Common myeloid progenitor, CD34-positive (primary cell): ENCODE measurements around the gene NFATC2IP.
"Not testable (repeated sequence)": the region's sequence is repeated elsewhere in the genome, so short reads cannot be mapped to it uniquely, and the experiment has no call there.

ENCODE experiments used
- CTCF ChIA-PET: fragments of 350-600 bp; sonication (Branson Sonifier 250); formaldehyde crosslinking; loops from one replicate; lab custom pipeline; 2021; ENCODE audit warnings: antibody characterized with exemption; lab: Charles Lee
- POLR2A ChIA-PET: fragments of 350-600 bp; sonication (Branson Sonifier 250); formaldehyde crosslinking; loops from one replicate; lab custom pipeline; 2021; ENCODE audit warnings: antibody characterized with exemption; lab: Charles Lee
- DNase-seq, 3 donors: peaks; one replicate each; pipeline versions ENCODE4 v3.0.0 to v3.0.0-alpha.2; 2013
- H3K27ac ChIP-seq, 2 experiments: 1 replicate in 1 of 2; 2 replicates in 1 of 2; pipeline ENCODE4 v1.7.0; 2013; ENCODE audit warnings: inconsistent platforms in 2 of 2, low read length in 2 of 2, mild to moderate bottlenecking in 2 of 2, low read depth in 1 of 2, moderate library complexity in 1 of 2; ENCODE audit not compliant: severe bottlenecking in 2 of 2, insufficient read depth in 1 of 2, poor library complexity in 1 of 2
- H3K27me3 ChIP-seq, 5 experiments: replicated peaks in 2 of 5; 1 replicate in 3 of 5; 2 replicates in 2 of 5; pipeline versions ENCODE4 v1.6.1 to v1.7.0; 2013; ENCODE audit warnings: low read length in 4 of 5, mild to moderate bottlenecking in 2 of 5, moderate library complexity in 2 of 5, inconsistent platforms in 1 of 5; ENCODE audit not compliant: insufficient read depth in 5 of 5, control insufficient read depth in 4 of 5
- H3K36me3 ChIP-seq, 4 experiments: 1 replicate in 2 of 4; 2 replicates in 2 of 4; pipeline versions ENCODE4 v1.6.1 to v1.7.0; 2013; ENCODE audit warnings: low read length in 3 of 4, control low read depth in 1 of 4, mild to moderate bottlenecking in 1 of 4; ENCODE audit not compliant: control insufficient read depth in 4 of 4, insufficient read depth in 4 of 4
- H3K4me1 ChIP-seq, 4 experiments: 1 replicate in 3 of 4; 2 replicates in 1 of 4; pipeline versions ENCODE4 v1.6.1 to v1.7.1; 2013; ENCODE audit warnings: low read length in 3 of 4, mild to moderate bottlenecking in 3 of 4, control low read depth in 1 of 4, inconsistent platforms in 1 of 4, moderate library complexity in 1 of 4; ENCODE audit not compliant: control insufficient read depth in 4 of 4, insufficient read depth in 4 of 4; ENCODE audit errors: control extremely low read depth in 1 of 4
- H3K4me3 ChIP-seq, 7 experiments: 1 replicate in 4 of 7; 2 replicates in 3 of 7; pipeline versions ENCODE4 v1.5.1 to v1.7.0; 2013; ENCODE audit warnings: mild to moderate bottlenecking in 7 of 7, low read length in 6 of 7, moderate library complexity in 6 of 7, inconsistent platforms in 2 of 7, low read depth in 2 of 7, control low read depth in 1 of 7; ENCODE audit not compliant: insufficient read depth in 4 of 7, control insufficient read depth in 1 of 7; ENCODE audit errors: extremely low read depth in 1 of 7
- H3K9me3 ChIP-seq, 5 experiments: 1 replicate in 4 of 5; 2 replicates in 1 of 5; pipeline versions ENCODE4 v1.6.1 to v1.7.1; 2013; ENCODE audit warnings: low read length in 4 of 5, mild to moderate bottlenecking in 2 of 5, inconsistent platforms in 1 of 5, low read depth in 1 of 5, moderate library complexity in 1 of 5; ENCODE audit not compliant: control insufficient read depth in 4 of 5, insufficient read depth in 2 of 5; ENCODE audit errors: control extremely low read depth in 1 of 5
- WGBS: methylation state at CpG from one replicate; pipeline ENCODE4 v1.1.5; 2013; ENCODE audit not compliant: insufficient coverage; 5-methylcytosine and 5-hydroxymethylcytosine counted together

The NFATC2IP gene

GRCh38 chr16:28938721-28939120 lies 12.0 kb upstream of the NFATC2IP start:
- Histone ChIP-seq H3K9me3 (no peaks in the 10 kb centered on the region), H3K4me1 (peaks cover 0 to 13% (median 8%) of the 10 kb centered on the region in 4 experiments), H3K27me3 (no peaks in the 10 kb centered on the region), H3K36me3 (no peaks in the 10 kb centered on the region), H3K4me3 (no peak overlapping the region), H3K27ac (no peak overlapping the region)
- ChIA-PET CTCF (interaction anchor here (1.2 to 1.4 kb wide), 2 partner anchors 22 to 74 kb away, joined by 3 to 5 read pairs; no protein-coding TSS in a partner anchor), POLR2A (no interaction called here)
- no peak for DNase-seq
- WGBS, result 92% methylated on average over 5 of the region's 7 CpGs

GRCh38 chr16:28939825-28940224 lies 10.9 kb upstream of the NFATC2IP start:
- 92% methylated on average over 2 of the region's 7 CpGs for WGBS
- CTCF ChIA-PET, result interaction anchor here (0.9 kb wide), 1 partner anchor 16 kb away, joined by 3 read pairs; no protein-coding TSS in a partner anchor
- DNase-seq, POLR2A ChIA-PET, H3K27me3 ChIP-seq, H3K36me3 ChIP-seq, H3K27ac ChIP-seq, H3K9me3 ChIP-seq, H3K4me3 ChIP-seq: not testable (repeated sequence)
- H3K4me1 ChIP-seq, result peaks cover 0 to 13% (median 8%) of the 10 kb centered on the region in 4 experiments

GRCh38 chr16:28943281-28943680 lies 7.5 kb upstream of the NFATC2IP start:
- Histone ChIP-seq H3K27ac (no peak overlapping the region), H3K27me3 (no peaks in the 10 kb centered on the region), H3K36me3 (no peaks in the 10 kb centered on the region), H3K4me1 (peaks cover 3 to 9% (median 8%) of the 10 kb centered on the region in 4 experiments), H3K4me3 (no peak overlapping the region), H3K9me3 (no peaks in the 10 kb centered on the region)
- ChIA-PET CTCF (interaction anchor here (1.0 to 5.4 kb wide), 8 partner anchors 11 to 95 kb away, joined by 3 to 30 read pairs (median 14); partner anchors contain the start of genes CD19 and TUFM), POLR2A (interaction anchor here (0.8 kb wide), 1 partner anchor 10 kb away, joined by 3 read pairs; no protein-coding TSS in a partner anchor)
- no peak for DNase-seq

- Histone ChIP-seq H3K27ac (no peak overlapping the region), H3K9me3 (no peaks in the 10 kb centered on the region), H3K27me3 (no peaks in the 10 kb centered on the region), H3K36me3 (no peaks in the 10 kb centered on the region), H3K4me1 (peaks cover 3 to 17% (median 14%) of the 10 kb centered on the region in 4 experiments), H3K4me3 (no peak overlapping the region)
- 100% methylated on average over 1 of the region's 4 CpGs for whole genome bisulfite sequencing
- no peak for DNase-seq
- ChIA-PET POLR2A (no interaction called here), CTCF (interaction anchor here (0.7 to 5.4 kb wide), 13 partner anchors 10 to 82 kb away, joined by 3 to 30 read pairs (median 4); no protein-coding TSS in a partner anchor)
Measured at GRCh38 chr16:28946681-28947080, 4.1 kb upstream of the NFATC2IP start.

GRCh38 chr16:28951410-28951943 lies 740 bp downstream of the NFATC2IP start:
- H3K9me3 ChIP-seq, result no peaks in the 10 kb centered on the region
- ChIA-PET POLR2A (no interaction called here), CTCF (interaction anchor here (1.2 to 1.4 kb wide), 2 partner anchors 22 to 90 kb away, joined by 3 to 4 read pairs; no protein-coding TSS in a partner anchor)
- WGBS, result 5% methylated on average over 17 of the region's 17 CpGs
- H3K4me3 ChIP-seq, result peak overlapping the region; percentile 70 to 92 (median 82)
- peaks cover 0 to 16% (median 13%) of the 10 kb centered on the region in 4 experiments for H3K4me1 ChIP-seq
- DNase-seq, result peak in 1 of 3 donors; percentile 19
- peak overlapping the region; percentile 7 to 82 for H3K27ac ChIP-seq
- peaks cover 7 to 38% (median 30%) of the 10 kb centered on the region in 4 experiments for H3K36me3 ChIP-seq
- no peaks in the 10 kb centered on the region for H3K27me3 ChIP-seq

- no peak overlapping the region for H3K4me3 ChIP-seq
- H3K4me1 ChIP-seq, result no peaks in the 10 kb centered on the region
- 99% methylated on average over 7 of the region's 9 CpGs for WGBS
- no peak overlapping the region for H3K27ac ChIP-seq
- ChIA-PET POLR2A (no interaction called here), CTCF (interaction anchor here (1.0 to 1.7 kb wide), 2 partner anchors 11 to 13 kb away, joined by 3 read pairs; no protein-coding TSS in a partner anchor)
- H3K9me3 ChIP-seq, result no peaks in the 10 kb centered on the region
- H3K27me3 ChIP-seq, result no peaks in the 10 kb centered on the region
- no peak for DNase-seq
- peaks cover 14 to 88% (median 68%) of the 10 kb centered on the region in 4 experiments for H3K36me3 ChIP-seq
Measured at GRCh38 chr16:28958216-28958615, 7.5 kb downstream of the NFATC2IP start.

GRCh38 chr16:28958836-28959235 lies 8.1 kb downstream of the NFATC2IP start:
- H3K27ac ChIP-seq, result no peak overlapping the region
- H3K27me3 ChIP-seq, result no peaks in the 10 kb centered on the region
- no peaks in the 10 kb centered on the region for H3K4me1 ChIP-seq
- ChIA-PET POLR2A (no interaction called here), CTCF (interaction anchor here (1.0 to 1.7 kb wide), 2 partner anchors 10 to 14 kb away, joined by 3 read pairs; no protein-coding TSS in a partner anchor)
- 100% methylated on average over 3 of the region's 6 CpGs for WGBS
- peaks cover 11 to 88% (median 69%) of the 10 kb centered on the region in 4 experiments for H3K36me3 ChIP-seq
- H3K4me3 ChIP-seq, result no peak overlapping the region
- no peaks in the 10 kb centered on the region for H3K9me3 ChIP-seq
- DNase-seq, result no peak
